Upper lobe of left lung (tissue), 6 donors: Measurements from ENCODE around the gene SAPCD2. TPM values are rescaled to one million over a fixed set of nuclear protein-coding genes. Genes with fewer than 3 reads are reported as not detected.

Experiments used
- ATAC-seq, 2 donors: fragments of 200-7000 bp; cut with Tn5 transposase; one replicate each; pipeline ENCODE4 v1.9.1; 2022; ENCODE audit warnings: mild to moderate bottlenecking in 2 of 2, moderate library complexity in 2 of 2; ENCODE audit not compliant: low FRiP score in 2 of 2
- DNase-seq, 2 donors: peaks; one replicate each; pipeline ENCODE4 v3.0.0-alpha.2; 2019 to 2020
- H3K27ac ChIP-seq, 4 donors: fragments of 200-600 bp; sonication (generic); one replicate each; pipeline ENCODE4 v1.5.1; 2016 to 2019
- H3K27me3 ChIP-seq, 4 donors: fragments of 200-600 bp; sonication (generic); one replicate each; pipeline ENCODE4 v1.5.1; 2017 to 2019
- H3K36me3 ChIP-seq, 4 donors: fragments of 200-600 bp; sonication (generic); one replicate each; pipeline ENCODE4 v1.5.1; 2016 to 2019
- H3K4me1 ChIP-seq, 4 donors: fragments of 200-600 bp; sonication (generic); one replicate each; pipeline ENCODE4 v1.5.1; 2018 to 2019
- H3K4me3 ChIP-seq, 4 donors: fragments of 200-600 bp; sonication (generic); one replicate each; pipeline ENCODE4 v1.5.1; 2017 to 2019; ENCODE audit warnings: mild to moderate bottlenecking in 2 of 4, moderate library complexity in 1 of 4
- H3K9me3 ChIP-seq, 4 donors: fragments of 200-600 bp; sonication (generic); one replicate each; pipeline ENCODE4 v1.5.1; 2018 to 2019
- EP300 ChIP-seq, 4 donors: sonication (generic); formaldehyde crosslinking; IDR thresholded peaks; one replicate each; pipeline ENCODE4 v1.5.1; 2017; ENCODE audit warnings: antibody characterized with exemption in 4 of 4, control low read depth in 2 of 4
- POLR2A ChIP-seq, 4 donors: fragments of 450-650 bp; IDR thresholded peaks; one replicate each; pipeline ENCODE4 v1.5.1; 2016 to 2017; ENCODE audit warnings: antibody characterized with exemption in 4 of 4, mild to moderate bottlenecking in 2 of 4
- POLR2AphosphoS5 ChIP-seq, 2 donors: sonication (generic); formaldehyde crosslinking; IDR thresholded peaks; one replicate each; pipeline ENCODE4 v1.5.1; 2017; ENCODE audit warnings: antibody characterized with exemption in 2 of 2
- WGBS, 2 donors: methylation state at CpG; one replicate each; pipeline ENCODE4 v1.1.5; 2017 to 2018; 5-methylcytosine and 5-hydroxymethylcytosine counted together
- total RNA-seq, 6 donors: library from RNA; depleted of rRNA in 4 of 6; stranded (reverse); fragments of >200 nt in 4 of 6; gene quantifications; one replicate each; pipeline versions ENCODE4 v1.1.0 to v1.2.1, GENCODE V29; 2016 to 2021
- TF ChIP-seq, protein P1 (sequence below), 6 experiments: fragments of 450-650 bp in 4 of 6; fragments of 200-600 bp in 2 of 6; sonication (generic) in 2 of 6; IDR thresholded peaks; one replicate each; pipeline ENCODE4 v1.5.1; 2016 to 2019; ENCODE audit warnings: antibody characterized with exemption in 6 of 6
- donor health status: DM: no; HTN: no; CAD: no; lungs with moderate emphysema.
- donor health status: DM: no; HTN: yes; CAD: no; lungs with severe emphysema.

SAPCD2 gene
- total RNA-seq, 6 donors from 2014 or later = 0.69 to 6.8 (median 1.4) TPM

DNA sequence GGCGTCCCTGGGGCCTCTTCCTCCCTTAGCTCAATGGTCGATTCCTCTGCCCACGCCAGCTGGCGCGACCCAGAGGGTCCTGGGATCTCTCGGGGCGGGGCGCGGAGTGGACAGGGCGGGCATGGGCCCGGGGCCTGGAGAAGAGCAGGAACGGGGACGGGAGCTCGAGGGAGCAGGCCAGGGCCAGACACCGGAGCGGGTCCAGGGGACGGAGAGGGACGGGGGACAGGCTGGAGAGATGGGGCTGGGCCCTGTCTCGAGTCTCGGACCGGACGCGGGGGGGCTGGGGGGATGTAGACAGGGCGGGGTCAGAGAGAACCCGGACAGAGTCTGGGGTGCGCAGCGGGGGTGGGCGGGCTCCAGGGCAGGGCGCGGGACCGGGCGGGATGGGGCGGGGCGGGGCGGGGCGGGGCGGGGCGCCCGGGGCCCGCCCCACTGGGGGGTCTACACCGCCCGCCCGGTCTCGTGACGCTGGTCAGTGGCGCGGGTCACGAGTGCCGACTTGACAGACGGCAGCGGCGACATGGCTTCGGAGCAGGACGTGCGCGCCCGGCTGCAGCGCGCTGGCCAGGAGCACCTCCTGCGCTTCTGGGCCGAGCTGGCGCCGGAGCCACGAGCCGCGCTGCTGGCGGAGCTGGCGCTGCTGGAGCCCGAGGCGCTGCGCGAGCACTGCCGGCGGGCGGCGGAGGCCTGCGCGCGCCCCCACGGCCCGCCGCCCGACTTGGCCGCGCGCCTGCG, 6.8 kb upstream of the SAPCD2 start, which contains the start of gene UAP1L1:
Gene UAP1L1, plus strand, starts transcription at position 508 of the 738 bp plus-strand sequence. Its CDS starts 16 bp downstream, at position 524.
- peaks cover 0 to 36% (median 28%) of the 10 kb centered on the region in 4 donors for H3K36me3 ChIP-seq
- H3K27me3 ChIP-seq = peaks cover 0 to 6% (median 0%) of the 10 kb centered on the region in 4 donors
- peak within 1 kb of the TSS; percentile 74 to 96 (median 76) for H3K4me3 ChIP-seq
- DNase-seq (peak; percentile 91 to 94), ATAC-seq (peak; percentile 75 to 80)
- H3K4me1 ChIP-seq = peaks cover 15 to 47% (median 16%) of the 10 kb centered on the region in 4 donors
- TF ChIP-seq POLR2A (IDR thresholded peaks at IDR 0.05) (peak in 2 of 4 donors; percentile 37 to 71), POLR2AphosphoS5 (IDR thresholded peaks at IDR 0.05) (peak in 1 of 2 donors; percentile 72), EP300 (IDR thresholded peaks at IDR 0.05) (peak in 1 of 4 donors; percentile 22)
- TF ChIP-seq, protein P1, sequence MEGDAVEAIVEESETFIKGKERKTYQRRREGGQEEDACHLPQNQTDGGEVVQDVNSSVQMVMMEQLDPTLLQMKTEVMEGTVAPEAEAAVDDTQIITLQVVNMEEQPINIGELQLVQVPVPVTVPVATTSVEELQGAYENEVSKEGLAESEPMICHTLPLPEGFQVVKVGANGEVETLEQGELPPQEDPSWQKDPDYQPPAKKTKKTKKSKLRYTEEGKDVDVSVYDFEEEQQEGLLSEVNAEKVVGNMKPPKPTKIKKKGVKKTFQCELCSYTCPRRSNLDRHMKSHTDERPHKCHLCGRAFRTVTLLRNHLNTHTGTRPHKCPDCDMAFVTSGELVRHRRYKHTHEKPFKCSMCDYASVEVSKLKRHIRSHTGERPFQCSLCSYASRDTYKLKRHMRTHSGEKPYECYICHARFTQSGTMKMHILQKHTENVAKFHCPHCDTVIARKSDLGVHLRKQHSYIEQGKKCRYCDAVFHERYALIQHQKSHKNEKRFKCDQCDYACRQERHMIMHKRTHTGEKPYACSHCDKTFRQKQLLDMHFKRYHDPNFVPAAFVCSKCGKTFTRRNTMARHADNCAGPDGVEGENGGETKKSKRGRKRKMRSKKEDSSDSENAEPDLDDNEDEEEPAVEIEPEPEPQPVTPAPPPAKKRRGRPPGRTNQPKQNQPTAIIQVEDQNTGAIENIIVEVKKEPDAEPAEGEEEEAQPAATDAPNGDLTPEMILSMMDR (IDR thresholded peaks at IDR 0.05) = peak in 1 of 6 experiments; percentile 9
- 2 to 4% methylated on average over 24 to 30 of the region's 87 CpGs for WGBS, 2 donors
- H3K27ac ChIP-seq = peak within 1 kb of the TSS; percentile 68 to 82 (median 73)
- no peaks in the 10 kb centered on the region for H3K9me3 ChIP-seq

- TF ChIP-seq POLR2AphosphoS5 (IDR thresholded peaks at IDR 0.05) (no peak), POLR2A (IDR thresholded peaks at IDR 0.05) (no peak), EP300 (IDR thresholded peaks at IDR 0.05) (no peak)
- TF ChIP-seq, protein P1 (IDR thresholded peaks at IDR 0.05) = no peak
- no peak for ATAC-seq
- Histone ChIP-seq H3K27ac (peak overlapping the region; percentile 68 to 82 (median 73)), H3K27me3 (peaks cover 0 to 6% (median 0%) of the 10 kb centered on the region in 4 donors), H3K4me3 (peak overlapping the region in 3 of 4 donors; percentile 74 to 96 (median 74)), H3K4me1 (peaks cover 15 to 47% (median 16%) of the 10 kb centered on the region in 4 donors), H3K36me3 (peaks cover 0 to 30% (median 26%) of the 10 kb centered on the region in 4 donors), H3K9me3 (no peaks in the 10 kb centered on the region)
- no peak for DNase-seq
- 70 to 74% methylated on average over 6 to 15 of the region's 15 CpGs for WGBS, 2 donors
Observed at GRCh38 chr9:137076636-137077009, 6.3 kb upstream of the SAPCD2 start.

DNA sequence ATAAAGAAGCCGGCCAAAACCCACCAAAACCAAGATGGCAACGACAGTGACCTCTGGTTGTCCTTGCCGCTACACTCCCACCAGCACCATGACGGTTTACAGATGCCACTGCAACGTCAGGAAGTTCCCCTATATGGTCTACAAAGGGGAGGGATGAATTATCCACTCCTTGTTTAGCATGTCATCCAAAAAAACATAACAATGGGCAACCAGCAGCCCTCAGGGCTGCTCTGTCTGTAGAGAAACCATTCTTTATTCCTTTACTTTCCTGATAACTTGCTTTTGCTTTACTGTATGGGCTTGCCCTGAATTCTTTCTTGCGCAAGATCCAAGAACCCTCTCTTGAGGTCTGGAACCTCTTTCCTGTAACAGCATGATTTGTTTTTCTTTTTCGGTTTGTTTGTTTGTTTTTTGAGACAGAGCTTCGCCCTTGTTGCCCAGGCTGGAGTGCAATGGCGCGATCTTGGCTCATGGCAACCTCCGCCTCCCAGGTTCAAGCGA, 5.0 kb upstream of the SAPCD2 start:
- 85 to 86% methylated on average over 12 of the region's 12 CpGs for WGBS, 2 donors
- DNase-seq = no peak
- no peak overlapping the region for H3K4me3 ChIP-seq

GRCh38 chr9:137074657-137075274, 4.4 kb upstream of the SAPCD2 start:
- TF ChIP-seq EP300 (IDR thresholded peaks at IDR 0.05) = no peak
- no peak for TF ChIP-seq POLR2A (IDR thresholded peaks at IDR 0.05)
- TF ChIP-seq POLR2AphosphoS5 (IDR thresholded peaks at IDR 0.05) = no peak
- TF ChIP-seq, protein P1 (IDR thresholded peaks at IDR 0.05) = no peak
- H3K27me3 ChIP-seq = peaks cover 0 to 6% (median under 1%) of the 10 kb centered on the region in 4 donors
- H3K27ac ChIP-seq = no peak overlapping the region
- peaks cover 0 to 13% (median 10%) of the 10 kb centered on the region in 4 donors for H3K36me3 ChIP-seq
- no peaks in the 10 kb centered on the region for H3K9me3 ChIP-seq
- no peak overlapping the region for H3K4me3 ChIP-seq
- DNase-seq (peak in 1 of 2 donors; percentile 34), ATAC-seq (no peak)
- H3K4me1 ChIP-seq = peaks cover 23 to 60% (median 29%) of the 10 kb centered on the region in 4 donors
- 79 to 85% methylated on average over 12 of the region's 12 CpGs for WGBS, 2 donors

More for the DNA sequence above, 5.0 kb upstream of the SAPCD2 start:
- H3K4me1 ChIP-seq = peaks cover 23 to 57% (median 24%) of the 10 kb centered on the region in 4 donors
- H3K9me3 ChIP-seq = no peaks in the 10 kb centered on the region
- ATAC-seq = no peak
- TF ChIP-seq POLR2A (IDR thresholded peaks at IDR 0.05) (no peak), EP300 (IDR thresholded peaks at IDR 0.05) (no peak), POLR2AphosphoS5 (IDR thresholded peaks at IDR 0.05) (no peak)
- TF ChIP-seq, protein P1 (IDR thresholded peaks at IDR 0.05) = no peak
- no peak overlapping the region for H3K27ac ChIP-seq
- peaks cover 0 to 18% (median 16%) of the 10 kb centered on the region in 4 donors for H3K36me3 ChIP-seq
- H3K27me3 ChIP-seq = peaks cover 0 to 6% (median 0%) of the 10 kb centered on the region in 4 donors
